Urinary bladder (tissue), 4 donors: ENCODE data around the gene RAB9A. TPM values are rescaled to one million over a fixed set of nuclear protein-coding genes. Genes with fewer than 3 reads are reported as not detected.
A peak's percentile ranks its signal among the peaks of the same experiment; 100 is the strongest.
"Not testable (repeated sequence)": the region's sequence is repeated elsewhere in the genome, so short reads cannot be mapped to it uniquely, and the experiment has no call there.

Experiments
- DNase-seq: peaks from one replicate; pipeline ENCODE4 v3.0.0-alpha.2; 2015; ENCODE audit errors: extremely low spot score
- H3K27ac ChIP-seq: one replicate; pipeline ENCODE4 v1.5.1; 2013; ENCODE audit warnings: low read depth, mild to moderate bottlenecking, moderate library complexity
- H3K36me3 ChIP-seq: one replicate; pipeline ENCODE4 v1.6.1; 2013; ENCODE audit warnings: mild to moderate bottlenecking, moderate library complexity; ENCODE audit not compliant: insufficient read depth
- H3K4me1 ChIP-seq: one replicate; pipeline ENCODE4 v1.6.1; 2013; ENCODE audit warnings: mild to moderate bottlenecking, moderate library complexity; ENCODE audit not compliant: insufficient read depth
- H3K4me3 ChIP-seq: one replicate; pipeline ENCODE4 v1.5.1; 2013; ENCODE audit warnings: low read depth, low read length
- WGBS: extraction: QIAGEN DNeasy Blood & Tissue Kit; methylation state at CpG from one replicate; pipeline ENCODE4 v1.1.7; 2013; 5-methylcytosine and 5-hydroxymethylcytosine counted together
- polyA plus RNA-seq: library from polyadenylated mRNA; stranded (reverse); fragments of 200-250 nt; gene quantifications from one replicate; pipeline ENCODE4 v1.2.3, GENCODE V29; 2013
- total RNA-seq: library from RNA; depleted of rRNA; stranded (reverse); fragments of >200 nt; gene quantifications from one replicate; pipeline ENCODE4 v1.2.3, GENCODE V29; 2014
- donor health status: healthy with polysubstance abuse.
- donor health status: healthy.

The RAB9A gene
- total RNA-seq (36.2 TPM), polyA plus RNA-seq (27.9 TPM)

DNA sequence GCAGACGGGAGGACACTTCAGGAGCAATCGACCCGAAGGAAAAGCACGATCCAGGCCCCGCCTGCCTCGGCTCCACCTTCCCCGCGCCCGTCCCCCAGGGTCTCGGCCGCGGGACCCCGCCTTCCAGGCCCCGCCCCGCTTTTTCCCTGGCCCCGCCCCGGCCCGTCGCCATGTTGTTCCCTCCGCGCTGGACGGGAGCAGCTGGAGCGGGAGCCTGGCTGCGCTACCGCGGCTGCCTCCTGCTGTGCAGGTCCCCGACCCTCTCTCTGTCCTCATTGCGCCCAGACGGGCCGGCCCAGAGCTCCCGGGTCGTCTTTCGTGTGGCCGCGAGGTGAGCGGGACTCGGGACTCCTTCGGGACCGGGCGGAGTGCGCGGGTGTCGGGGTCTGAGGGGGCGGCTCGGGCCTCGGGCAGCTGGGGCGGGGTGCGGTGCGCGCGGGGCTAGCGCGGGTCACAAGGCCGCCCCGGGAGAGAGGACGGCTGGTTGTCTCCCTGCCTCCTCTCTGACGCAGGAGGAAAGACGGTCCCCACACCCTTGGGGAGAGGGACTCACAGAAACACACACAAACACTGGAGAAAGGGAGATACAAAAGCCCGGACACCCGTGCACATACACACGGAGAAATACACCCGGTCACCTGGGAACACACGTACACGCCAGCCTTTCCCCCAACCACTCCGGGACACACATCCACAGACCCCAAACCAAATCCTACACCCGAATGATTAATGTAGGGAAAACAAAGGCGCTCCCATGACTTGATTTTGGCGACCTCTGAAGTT is at the start of gene RAB9A:
RAB9A (plus strand) TSS at position 171 of the 783 bp plus-strand sequence. CDS start 19,619 bp downstream, outside the sequence.
- H3K4me1 ChIP-seq: no peaks in the 10 kb centered on the region
- H3K36me3 ChIP-seq: no peaks in the 10 kb centered on the region
- no peak for DNase-seq
- peak within 1 kb of the TSS; percentile 98 for H3K27ac ChIP-seq
- WGBS: under 1% methylated on average over 60 of the region's 68 CpGs
- peak within 1 kb of the TSS; percentile 86 for H3K4me3 ChIP-seq

- not testable (repeated sequence) for H3K27ac ChIP-seq, H3K36me3 ChIP-seq, H3K4me3 ChIP-seq, H3K4me1 ChIP-seq, DNase-seq
- 85% methylated on average over 2 of the region's 4 CpGs for WGBS
These were observed 47.2 kb upstream of the RAB9A start for GRCh38 chrX:13641684-13642083.

GRCh38 chrX:13645464-13646153 is 43.3 kb upstream of the RAB9A start:
- Histone ChIP-seq H3K4me3 (no peak overlapping the region), H3K4me1 (no peaks in the 10 kb centered on the region), H3K27ac (no peak overlapping the region), H3K36me3 (no peaks in the 10 kb centered on the region)
- 69% methylated on average over 9 of the region's 9 CpGs for WGBS
- DNase-seq: no peak

DNA sequence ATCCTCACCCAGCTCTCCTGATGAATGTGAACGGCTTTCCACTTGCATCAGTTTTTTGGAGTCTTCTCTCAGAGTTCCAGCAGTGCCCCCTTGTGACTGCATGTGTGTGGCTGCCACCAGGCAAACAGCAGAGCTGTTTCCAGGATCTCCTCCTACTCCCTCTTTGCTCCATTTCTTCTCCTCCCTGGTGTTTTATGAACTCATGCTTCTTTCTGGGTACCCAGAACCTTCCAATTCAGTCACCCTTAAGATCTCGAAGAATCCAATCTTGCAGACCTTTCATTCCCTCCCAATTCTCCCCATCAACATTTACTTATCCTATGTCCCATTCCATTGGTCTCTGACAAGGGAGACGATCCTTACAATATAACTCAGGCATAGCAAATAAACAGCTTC is 42.8 kb upstream of the RAB9A start:
- Histone ChIP-seq H3K27ac (no peak overlapping the region), H3K4me1 (no peaks in the 10 kb centered on the region), H3K36me3 (no peaks in the 10 kb centered on the region), H3K4me3 (no peak overlapping the region)
- DNase-seq: no peak
- WGBS: 39% methylated on average over 3 of the region's 3 CpGs

DNA sequence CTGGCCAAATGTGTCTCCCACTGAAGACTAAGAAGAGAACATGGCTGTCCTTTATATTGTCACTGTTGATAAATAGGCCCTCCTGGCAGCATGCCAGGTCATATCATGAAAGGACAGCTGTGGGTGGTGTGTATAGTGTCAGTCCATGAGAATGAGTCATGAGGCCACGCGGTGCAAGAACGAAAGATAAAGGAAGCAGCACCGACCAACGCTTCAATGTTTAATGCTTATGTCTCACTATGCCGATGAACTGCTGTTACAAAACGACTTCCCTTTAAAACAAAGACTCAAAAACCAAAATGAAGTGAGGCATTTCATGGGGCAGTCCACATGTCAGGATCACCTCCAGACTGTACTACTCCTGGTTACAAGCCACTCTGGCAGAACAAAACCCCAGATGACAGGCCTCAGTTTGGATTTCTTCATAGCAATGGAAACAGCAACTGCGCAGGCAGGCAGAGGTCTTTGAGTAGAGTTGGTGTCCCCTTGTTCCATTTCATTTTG is 41.2 kb upstream of the RAB9A start:
- H3K4me1 ChIP-seq: no peaks in the 10 kb centered on the region
- no peak overlapping the region for H3K4me3 ChIP-seq
- H3K36me3 ChIP-seq: no peaks in the 10 kb centered on the region
- DNase-seq: no peak
- 15% methylated on average over 8 of the region's 8 CpGs for WGBS
- no peak overlapping the region for H3K27ac ChIP-seq

- not testable (repeated sequence) for H3K4me1 ChIP-seq, DNase-seq, H3K36me3 ChIP-seq, H3K27ac ChIP-seq, H3K4me3 ChIP-seq
- 85% methylated on average over 2 of the region's 2 CpGs for WGBS
These were observed 40.6 kb upstream of the RAB9A start for GRCh38 chrX:13648336-13648735.

DNA sequence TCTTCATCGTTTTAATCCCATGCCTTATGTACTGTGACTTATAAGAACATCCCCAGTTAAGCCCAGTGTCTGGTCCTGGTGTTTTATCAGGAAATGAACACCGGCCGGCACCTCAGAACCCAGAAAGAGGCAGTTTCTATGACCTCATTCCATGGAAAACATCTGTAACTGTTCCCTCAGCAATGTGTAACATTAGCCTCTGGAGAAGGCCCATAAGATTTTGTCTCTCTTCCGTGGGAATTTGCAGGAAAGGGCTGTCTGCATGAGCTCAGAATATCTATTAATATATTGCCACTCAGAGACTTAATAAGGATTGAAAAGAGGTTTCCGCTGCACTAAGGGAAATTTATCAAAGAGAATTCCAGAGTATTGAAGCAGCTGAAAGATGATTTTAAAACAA is 39.1 kb upstream of the RAB9A start:
- Histone ChIP-seq H3K4me3 (no peak overlapping the region), H3K27ac (no peak overlapping the region), H3K36me3 (no peaks in the 10 kb centered on the region), H3K4me1 (no peaks in the 10 kb centered on the region)
- WGBS: 49% methylated on average over 5 of the region's 5 CpGs
- no peak for DNase-seq

DNA sequence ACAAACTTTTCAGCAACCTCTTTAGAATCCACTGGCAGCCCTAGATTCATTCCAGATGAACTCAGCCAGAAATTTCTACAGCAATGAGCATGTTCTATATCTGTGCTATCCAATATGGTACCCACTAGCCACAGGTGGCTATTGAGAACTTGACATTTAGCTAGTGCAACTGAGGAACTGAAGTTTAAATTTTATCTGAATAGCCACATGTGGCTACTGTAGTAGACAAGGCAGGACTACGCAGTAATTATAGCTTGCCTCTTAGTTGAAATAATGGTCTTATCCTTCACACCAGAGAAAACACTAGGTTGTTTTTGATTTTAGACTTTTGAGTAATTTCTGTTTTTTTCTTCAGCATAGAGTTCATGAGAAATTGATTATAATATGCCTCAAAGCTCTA is 38.6 kb upstream of the RAB9A start:
- no peaks in the 10 kb centered on the region for H3K4me1 ChIP-seq
- WGBS: 98% methylated on average over 1 of the region's 1 CpG
- no peak overlapping the region for H3K4me3 ChIP-seq
- no peak for DNase-seq
- H3K36me3 ChIP-seq: no peaks in the 10 kb centered on the region
- no peak overlapping the region for H3K27ac ChIP-seq

- no peak for DNase-seq
- 83% methylated on average over 3 of the region's 3 CpGs for WGBS
- Histone ChIP-seq H3K36me3 (no peaks in the 10 kb centered on the region), H3K27ac (no peak overlapping the region), H3K4me1 (no peaks in the 10 kb centered on the region), H3K4me3 (no peak overlapping the region)
These were observed 37.8 kb upstream of the RAB9A start for GRCh38 chrX:13651150-13651549.

- Histone ChIP-seq H3K4me3 (peak overlapping the region; percentile 22), H3K36me3 (no peaks in the 10 kb centered on the region), H3K27ac (peak overlapping the region; percentile 10), H3K4me1 (no peaks in the 10 kb centered on the region)
- DNase-seq: no peak
- 20% methylated on average over 7 of the region's 7 CpGs for WGBS
These were observed 36.6 kb upstream of the RAB9A start for GRCh38 chrX:13652287-13652793.

DNA sequence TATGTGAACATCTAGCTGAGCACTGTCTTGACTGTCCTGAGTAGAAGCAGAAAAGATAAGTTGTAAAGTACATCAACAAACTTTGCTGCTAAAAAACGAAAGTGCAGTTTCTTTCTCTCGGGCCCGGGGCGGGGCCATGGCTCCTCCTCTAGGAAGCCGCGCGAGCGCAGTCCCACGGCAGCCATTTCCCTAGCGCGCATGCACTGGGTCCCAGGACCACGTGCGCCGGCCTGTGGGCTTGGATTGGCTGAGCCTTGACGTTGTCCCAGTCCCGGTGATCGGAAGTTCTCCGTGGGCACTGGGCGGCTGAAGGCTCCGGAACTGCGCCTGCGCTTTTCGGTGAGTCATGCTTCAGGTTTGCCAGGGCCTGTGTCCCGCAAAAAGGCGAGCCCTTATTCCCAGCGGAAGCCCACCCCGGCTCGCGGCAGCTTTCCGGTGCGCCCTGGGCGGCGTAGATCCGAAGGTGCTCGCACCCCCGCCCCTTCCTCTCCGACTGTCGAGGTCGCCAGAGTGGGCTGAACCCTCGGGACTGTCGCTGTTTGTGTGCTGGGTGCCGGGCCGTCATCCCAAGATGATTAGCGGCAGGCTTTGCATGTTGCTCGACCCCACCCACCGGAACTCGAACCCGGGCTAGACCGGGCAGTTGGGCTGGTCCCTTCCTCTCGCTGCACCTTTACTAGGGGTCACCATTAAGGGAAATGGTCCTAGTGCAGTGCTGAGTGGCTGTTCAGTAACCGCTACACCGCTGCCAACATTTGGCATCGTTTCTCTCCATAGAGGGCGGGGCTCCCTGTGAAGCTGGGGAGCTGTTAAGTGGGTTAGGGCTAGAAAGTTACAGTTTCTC is 35.9 kb upstream of the RAB9A start, which contains the start of gene TCEANC:
TCEANC (plus strand) TSS at position 292 of the 844 bp plus-strand sequence. CDS start 9,368 bp downstream, outside the sequence.
- under 1% methylated on average over 54 of the region's 54 CpGs for WGBS
- DNase-seq: peak; percentile 86
- H3K36me3 ChIP-seq: no peaks in the 10 kb centered on the region
- H3K4me3 ChIP-seq: peak within 1 kb of the TSS; percentile 41
- H3K4me1 ChIP-seq: no peaks in the 10 kb centered on the region
- H3K27ac ChIP-seq: peak within 1 kb of the TSS; percentile 86

GRCh38 chrX:13654116-13654515 is 34.8 kb upstream of the RAB9A start:
- Histone ChIP-seq H3K4me3 (no peak overlapping the region), H3K36me3 (no peaks in the 10 kb centered on the region), H3K4me1 (no peaks in the 10 kb centered on the region), H3K27ac (no peak overlapping the region)
- DNase-seq: no peak

DNA sequence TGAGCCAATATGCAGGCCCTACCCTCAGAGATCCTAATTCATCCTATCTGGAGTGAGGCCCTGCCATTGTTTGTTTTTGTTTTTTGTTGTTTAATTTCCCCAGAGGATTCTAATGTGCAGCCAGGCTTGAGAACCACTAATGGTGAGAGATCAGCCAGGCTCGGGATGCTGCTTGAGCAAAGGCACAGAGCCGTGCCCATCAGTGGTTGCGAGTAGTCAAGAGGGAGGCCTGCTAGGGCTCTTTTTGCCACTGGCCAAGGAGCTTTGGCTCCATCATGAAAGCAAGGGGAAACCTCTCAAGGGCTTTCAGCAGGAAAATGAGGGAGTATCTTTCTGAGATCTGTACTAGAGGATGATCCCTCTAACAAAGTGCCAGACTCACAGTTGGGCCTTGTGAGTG is 33.3 kb upstream of the RAB9A start:
- 83% methylated on average over 3 of the region's 3 CpGs for WGBS
- no peak overlapping the region for H3K4me3 ChIP-seq

More for the DNA sequence above, 33.3 kb upstream of the RAB9A start:
- DNase-seq: no peak
- Histone ChIP-seq H3K27ac (no peak overlapping the region), H3K4me1 (no peaks in the 10 kb centered on the region), H3K36me3 (no peaks in the 10 kb centered on the region)
